ENCODE results near the gene TEAD2.
"Not testable (repeated sequence)": the region's sequence is repeated elsewhere in the genome, so short reads cannot be mapped to it uniquely, and the experiment has no call there.

TEAD2 gene

DNA sequence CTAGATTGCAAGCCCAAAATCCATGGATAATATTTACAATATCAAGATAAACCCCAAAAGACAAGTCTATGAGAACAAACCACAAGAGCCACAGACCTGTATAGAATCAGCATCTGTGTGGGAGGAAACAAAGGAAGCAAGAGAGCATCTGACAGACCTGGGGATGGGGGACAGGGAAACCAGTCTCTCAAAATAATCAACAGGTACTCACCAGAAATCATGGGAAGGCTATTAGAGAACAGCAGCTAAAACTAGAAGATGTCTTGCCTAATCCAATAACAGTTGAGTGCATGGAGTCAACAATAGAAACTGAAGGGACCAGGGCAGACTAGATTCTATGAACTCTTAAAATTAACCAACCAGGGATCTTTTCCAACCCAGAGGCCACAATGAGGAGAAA is 45.9 kb downstream of the TEAD2 start:
- no peaks in the 10 kb centered on the region for H3K27me3 ChIP-seq (ENCODE audit: insufficient read depth, poor library complexity, severe bottlenecking)
- no peaks in the 10 kb centered on the region for H3K4me1 ChIP-seq (ENCODE audit: insufficient read depth, poor library complexity, severe bottlenecking)
- no peak for DNase-seq (ENCODE audit: low spot score)
- TF ChIP-seq, protein P1, sequence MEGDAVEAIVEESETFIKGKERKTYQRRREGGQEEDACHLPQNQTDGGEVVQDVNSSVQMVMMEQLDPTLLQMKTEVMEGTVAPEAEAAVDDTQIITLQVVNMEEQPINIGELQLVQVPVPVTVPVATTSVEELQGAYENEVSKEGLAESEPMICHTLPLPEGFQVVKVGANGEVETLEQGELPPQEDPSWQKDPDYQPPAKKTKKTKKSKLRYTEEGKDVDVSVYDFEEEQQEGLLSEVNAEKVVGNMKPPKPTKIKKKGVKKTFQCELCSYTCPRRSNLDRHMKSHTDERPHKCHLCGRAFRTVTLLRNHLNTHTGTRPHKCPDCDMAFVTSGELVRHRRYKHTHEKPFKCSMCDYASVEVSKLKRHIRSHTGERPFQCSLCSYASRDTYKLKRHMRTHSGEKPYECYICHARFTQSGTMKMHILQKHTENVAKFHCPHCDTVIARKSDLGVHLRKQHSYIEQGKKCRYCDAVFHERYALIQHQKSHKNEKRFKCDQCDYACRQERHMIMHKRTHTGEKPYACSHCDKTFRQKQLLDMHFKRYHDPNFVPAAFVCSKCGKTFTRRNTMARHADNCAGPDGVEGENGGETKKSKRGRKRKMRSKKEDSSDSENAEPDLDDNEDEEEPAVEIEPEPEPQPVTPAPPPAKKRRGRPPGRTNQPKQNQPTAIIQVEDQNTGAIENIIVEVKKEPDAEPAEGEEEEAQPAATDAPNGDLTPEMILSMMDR (IDR thresholded peaks at IDR 0.05; ENCODE audit: poor library complexity, severe bottlenecking): no peak
- no peaks in the 10 kb centered on the region for H3K36me3 ChIP-seq (ENCODE audit: low read depth)
- no peak overlapping the region for H3K27ac ChIP-seq (ENCODE audit: poor library complexity, severe bottlenecking)
- no peaks in the 10 kb centered on the region for H3K9me3 ChIP-seq (ENCODE audit: severe bottlenecking)
- ATAC-seq (ENCODE audit: low read depth): no peak
- no peak overlapping the region for H3K4me3 ChIP-seq (ENCODE audit: severe bottlenecking)

DNA sequence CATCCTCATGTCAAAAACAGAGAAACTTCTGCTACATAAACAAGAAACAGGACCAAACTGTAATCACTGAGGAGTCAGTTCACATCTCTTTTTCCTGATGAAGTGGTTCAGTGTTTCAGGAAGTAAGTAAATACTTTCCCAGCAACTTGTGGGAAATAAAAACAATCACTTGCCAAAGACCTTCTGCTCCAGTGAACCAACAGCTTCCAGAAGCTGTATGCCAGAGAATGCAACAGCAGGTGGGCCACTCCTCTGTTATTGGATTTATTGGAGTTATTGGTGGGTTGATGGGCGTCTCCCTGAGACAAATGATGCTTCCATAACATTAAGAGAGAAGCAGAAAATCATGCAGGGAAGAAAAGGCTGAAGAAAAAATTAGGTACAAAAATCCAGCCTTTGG is 47.1 kb downstream of the TEAD2 start:
- H3K27me3 ChIP-seq (ENCODE audit: insufficient read depth, poor library complexity, severe bottlenecking): no peaks in the 10 kb centered on the region
- H3K27ac ChIP-seq (ENCODE audit: poor library complexity, severe bottlenecking): no peak overlapping the region
- no peaks in the 10 kb centered on the region for H3K4me1 ChIP-seq (ENCODE audit: insufficient read depth, poor library complexity, severe bottlenecking)
- no peak for ATAC-seq (ENCODE audit: low read depth)
- TF ChIP-seq, protein P1 (IDR thresholded peaks at IDR 0.05; ENCODE audit: poor library complexity, severe bottlenecking): no peak
- no peak for DNase-seq (ENCODE audit: low spot score)
- no peak overlapping the region for H3K4me3 ChIP-seq (ENCODE audit: severe bottlenecking)
- no peaks in the 10 kb centered on the region for H3K9me3 ChIP-seq (ENCODE audit: severe bottlenecking)
- H3K36me3 ChIP-seq (ENCODE audit: low read depth): no peaks in the 10 kb centered on the region

DNA sequence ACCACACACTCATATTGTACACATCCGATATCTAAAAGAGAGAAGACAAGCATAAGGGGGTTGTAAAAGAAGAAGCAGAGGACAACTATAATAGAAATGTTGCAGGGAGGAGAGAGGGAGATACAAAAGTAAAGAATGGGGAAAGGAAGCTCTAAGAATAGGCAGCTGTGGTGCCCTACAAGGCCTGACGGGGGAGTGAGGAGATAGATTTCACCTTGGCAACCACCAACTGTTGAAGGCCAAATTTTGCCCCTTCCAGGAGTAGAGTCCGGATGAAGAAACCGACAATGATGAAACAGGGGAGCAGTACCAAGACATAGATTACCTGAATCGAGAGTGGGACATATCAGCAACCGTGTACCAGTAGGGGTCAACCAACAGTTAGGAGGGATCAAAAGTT is 53.1 kb downstream of the TEAD2 start:
- TF ChIP-seq, protein P1 (IDR thresholded peaks at IDR 0.05; ENCODE audit: poor library complexity, severe bottlenecking): no peak
- Histone ChIP-seq H3K27me3 (ENCODE audit: insufficient read depth, poor library complexity, severe bottlenecking) (no peaks in the 10 kb centered on the region), H3K9me3 (ENCODE audit: severe bottlenecking) (no peaks in the 10 kb centered on the region), H3K36me3 (ENCODE audit: low read depth) (no peaks in the 10 kb centered on the region), H3K4me3 (ENCODE audit: severe bottlenecking) (no peak overlapping the region), H3K27ac (ENCODE audit: poor library complexity, severe bottlenecking) (no peak overlapping the region), H3K4me1 (ENCODE audit: insufficient read depth, poor library complexity, severe bottlenecking) (no peaks in the 10 kb centered on the region)
- DNase-seq (ENCODE audit: low spot score): no peak
- no peak for ATAC-seq (ENCODE audit: low read depth)

DNA sequence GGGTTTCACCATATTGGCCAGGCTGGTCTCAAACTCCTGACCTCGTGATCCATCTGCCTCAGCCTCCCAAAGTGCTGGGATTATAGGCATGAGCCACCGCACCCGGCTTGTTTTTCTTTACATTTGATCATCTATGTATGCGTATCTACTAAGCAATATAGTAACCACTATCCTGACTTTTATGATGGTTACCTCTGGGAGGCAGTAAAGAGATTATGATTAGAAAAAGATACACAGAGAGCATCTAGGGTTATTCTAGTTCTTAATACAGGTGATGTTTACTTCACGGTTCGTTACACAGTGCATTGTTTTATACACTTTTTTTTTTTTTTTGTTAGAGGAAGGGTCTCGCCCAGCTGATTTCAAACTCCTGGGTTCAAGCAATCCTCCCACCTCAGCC is 55.5 kb downstream of the TEAD2 start:
- not testable (repeated sequence) for H3K36me3 ChIP-seq (ENCODE audit: low read depth); H3K4me1 ChIP-seq (ENCODE audit: insufficient read depth, poor library complexity, severe bottlenecking); H3K27ac ChIP-seq (ENCODE audit: poor library complexity, severe bottlenecking); ATAC-seq (ENCODE audit: low read depth); H3K9me3 ChIP-seq (ENCODE audit: severe bottlenecking); H3K4me3 ChIP-seq (ENCODE audit: severe bottlenecking); DNase-seq (ENCODE audit: low spot score); H3K27me3 ChIP-seq (ENCODE audit: insufficient read depth, poor library complexity, severe bottlenecking)

DNA sequence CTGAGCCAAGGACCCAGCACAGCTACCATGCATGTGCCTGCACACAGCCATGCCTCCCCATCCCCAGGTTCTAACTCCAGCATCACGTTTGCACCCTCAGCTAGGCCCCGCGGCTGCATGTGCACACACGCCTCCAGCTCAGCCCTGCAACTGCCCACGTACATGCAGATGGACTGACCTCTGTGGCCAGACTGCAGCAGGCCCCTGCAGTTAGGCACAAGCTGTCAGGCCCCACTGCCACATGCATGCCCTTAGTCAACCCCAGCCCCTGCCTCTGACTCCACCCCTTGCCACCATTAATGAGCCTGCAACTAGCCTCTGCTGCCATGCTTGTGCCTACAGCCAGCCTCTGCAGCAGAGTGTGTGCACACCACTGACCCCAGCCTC is 60.4 kb downstream of the TEAD2 start:
- DNase-seq (ENCODE audit: low spot score): no peak
- Histone ChIP-seq H3K27ac (ENCODE audit: poor library complexity, severe bottlenecking) (no peak overlapping the region), H3K36me3 (ENCODE audit: low read depth) (no peaks in the 10 kb centered on the region), H3K9me3 (ENCODE audit: severe bottlenecking) (no peaks in the 10 kb centered on the region), H3K27me3 (ENCODE audit: insufficient read depth, poor library complexity, severe bottlenecking) (peaks cover 3% of the 10 kb centered on the region), H3K4me1 (ENCODE audit: insufficient read depth, poor library complexity, severe bottlenecking) (no peaks in the 10 kb centered on the region), H3K4me3 (ENCODE audit: severe bottlenecking) (no peak overlapping the region)
- ATAC-seq (ENCODE audit: low read depth): no peak
- TF ChIP-seq, protein P1 (IDR thresholded peaks at IDR 0.05; ENCODE audit: poor library complexity, severe bottlenecking): no peak

All from RWPE2 (cell line).